Fibroblast of gingiva (primary cell): Measurements from ENCODE around the gene OPN4.
"Not testable (repeated sequence)": the region's sequence is repeated elsewhere in the genome, so short reads cannot be mapped to it uniquely, and the experiment has no call there.

Source experiments
- DNase-seq: peaks from one replicate; pipeline ENCODE4 v3.0.0-alpha.2; 2011; ENCODE audit warnings: low read depth

OPN4 gene

DNA sequence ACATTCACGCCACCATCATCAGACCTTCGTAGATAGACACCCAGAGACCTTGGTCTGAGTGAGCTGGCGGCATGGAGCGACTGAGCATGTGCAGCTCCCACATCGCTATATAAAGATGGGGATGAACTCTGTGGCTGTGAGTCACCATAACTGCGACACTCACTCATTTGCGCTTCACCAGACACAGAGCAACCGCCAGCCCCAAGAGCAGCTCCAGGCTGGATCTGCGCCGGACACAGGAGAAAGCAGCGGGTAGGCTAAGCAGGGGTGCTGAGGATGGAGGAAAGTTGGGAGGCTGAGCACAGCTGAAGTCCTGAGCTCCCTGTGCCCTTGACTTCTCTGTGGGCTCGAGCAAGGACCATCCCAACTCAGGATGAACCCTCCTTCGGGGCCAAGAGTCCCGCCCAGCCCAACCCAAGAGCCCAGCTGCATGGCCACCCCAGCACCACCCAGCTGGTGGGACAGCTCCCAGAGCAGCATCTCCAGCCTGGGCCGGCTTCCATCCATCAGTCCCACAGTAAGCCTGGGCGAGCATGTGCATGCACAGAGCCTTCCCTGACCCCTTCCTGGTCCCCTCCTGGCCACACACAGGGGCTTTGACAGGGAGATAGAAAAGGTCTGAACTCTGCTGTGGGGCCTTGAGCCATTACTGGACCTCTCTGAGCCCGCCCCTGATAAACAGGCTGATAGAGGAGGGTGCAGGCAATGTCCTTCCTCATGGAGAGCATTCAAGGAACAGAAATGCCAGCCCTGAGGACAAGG lies at the start of gene OPN4:
TSS of gene OPN4 (plus strand) at position 137 of the 762 bp plus-strand sequence. CDS start at position 374, 237 bp downstream.
- no peak for DNase-seq

GRCh38 chr10:86607674-86608073 lies 46.7 kb upstream of the OPN4 start:
- DNase-seq = no peak

- no peak for DNase-seq
These were observed 44.4 kb upstream of the OPN4 start for GRCh38 chr10:86609920-86610319.

DNA sequence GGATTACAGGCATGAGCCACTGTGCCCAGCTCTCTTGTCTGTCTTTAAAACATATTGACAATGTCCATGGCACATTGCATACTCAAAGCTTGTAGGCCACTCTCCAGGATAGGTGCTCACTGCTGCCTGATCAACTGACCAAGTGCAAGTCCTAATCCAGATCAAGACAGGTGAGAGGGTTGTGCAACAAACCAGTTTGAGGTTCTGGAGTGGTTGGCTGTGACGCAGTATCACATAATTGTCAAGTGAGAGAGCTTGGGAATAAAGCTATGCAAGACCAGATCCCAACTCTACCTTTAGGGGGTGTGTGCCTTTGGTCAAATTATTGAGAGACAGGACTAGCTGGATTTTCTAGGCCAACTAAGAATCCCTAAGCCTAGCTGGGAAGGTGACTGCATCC lies 43.0 kb upstream of the OPN4 start:
- no peak for DNase-seq

DNA sequence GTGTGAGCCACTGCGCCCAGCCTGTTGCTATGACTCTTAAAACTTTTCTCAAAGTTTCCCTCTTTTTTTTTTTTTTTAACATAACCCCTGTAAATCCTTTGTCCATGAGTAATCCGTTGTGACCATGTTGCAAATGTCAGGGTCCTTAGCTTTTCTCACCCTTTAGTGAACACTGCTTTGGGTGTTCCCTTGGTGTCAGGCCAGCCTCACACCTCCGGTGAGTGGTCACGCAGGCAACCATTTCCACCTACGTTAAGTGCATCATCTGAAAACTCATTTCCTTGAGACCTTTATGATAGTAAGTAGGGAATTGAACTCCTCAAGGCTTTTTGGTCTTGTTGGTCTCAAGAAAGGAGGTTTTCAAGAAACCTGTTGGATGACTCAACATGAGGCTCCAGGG lies 41.3 kb upstream of the OPN4 start:
- no peak for DNase-seq

DNA sequence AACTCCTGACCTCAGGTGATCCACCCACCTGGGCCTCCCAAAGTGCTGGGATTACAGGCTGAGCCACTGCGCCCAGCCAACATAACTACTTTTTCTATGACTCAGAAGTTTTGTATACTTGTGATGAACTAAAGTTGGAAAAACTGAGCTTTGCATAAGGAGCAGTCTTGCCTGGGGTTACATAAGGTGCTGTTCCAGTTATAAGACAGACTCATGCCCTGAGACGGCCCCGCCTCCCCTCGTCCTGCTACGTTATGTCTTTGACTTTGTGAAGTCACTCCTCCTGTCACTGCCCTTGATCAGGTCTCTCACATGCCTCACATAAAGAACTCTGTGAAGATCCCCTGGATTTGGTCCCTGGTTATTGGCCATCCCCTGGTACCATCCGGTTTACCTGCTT lies 40.4 kb upstream of the OPN4 start:
- no peak for DNase-seq

GRCh38 chr10:86614853-86615252 lies 39.5 kb upstream of the OPN4 start:
- DNase-seq = no peak

DNA sequence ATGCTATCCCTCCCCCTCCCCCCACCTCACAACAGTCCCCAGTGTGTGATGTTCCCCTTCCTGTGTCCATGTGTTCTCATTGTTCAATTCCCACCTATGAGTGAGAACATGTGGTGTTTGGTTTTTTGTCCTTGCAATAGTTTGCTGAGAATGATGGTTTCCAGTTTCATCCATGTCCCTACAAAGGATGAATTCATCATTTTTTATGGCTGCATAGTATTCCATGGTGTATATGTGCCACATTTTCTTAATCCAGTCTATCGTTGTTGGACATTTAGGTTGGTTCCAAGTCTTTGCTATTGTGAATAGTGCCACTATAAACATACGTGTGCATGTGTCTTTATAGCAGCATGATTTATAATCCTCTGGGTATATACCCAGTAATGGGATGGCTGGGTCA lies 37.1 kb upstream of the OPN4 start:
- DNase-seq = not testable (repeated sequence)

DNA sequence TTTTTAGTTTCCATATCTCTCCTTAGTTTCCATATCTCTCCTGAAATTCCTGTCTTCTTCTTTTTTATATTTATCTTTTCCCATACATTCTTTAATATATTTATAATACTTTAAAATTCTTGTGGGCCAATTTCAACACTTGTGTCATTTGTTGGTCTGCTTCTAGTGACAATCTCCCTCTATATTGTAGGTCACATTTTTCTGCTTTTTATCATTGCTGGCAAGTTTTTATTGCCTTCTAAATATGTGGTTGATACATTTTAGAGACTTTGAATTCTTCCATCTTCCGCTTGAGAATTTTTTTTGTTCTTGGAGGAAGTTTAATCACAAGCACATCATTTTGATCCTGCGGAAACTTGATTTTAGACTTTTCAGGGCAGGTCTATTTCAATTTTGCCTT lies 26.0 kb upstream of the OPN4 start:
- DNase-seq = no peak

- no peak for DNase-seq
These were observed 24.3 kb upstream of the OPN4 start for GRCh38 chr10:86630079-86630478.

GRCh38 chr10:86632009-86632800 lies 22.1 kb upstream of the OPN4 start:
- no peak for DNase-seq

DNA sequence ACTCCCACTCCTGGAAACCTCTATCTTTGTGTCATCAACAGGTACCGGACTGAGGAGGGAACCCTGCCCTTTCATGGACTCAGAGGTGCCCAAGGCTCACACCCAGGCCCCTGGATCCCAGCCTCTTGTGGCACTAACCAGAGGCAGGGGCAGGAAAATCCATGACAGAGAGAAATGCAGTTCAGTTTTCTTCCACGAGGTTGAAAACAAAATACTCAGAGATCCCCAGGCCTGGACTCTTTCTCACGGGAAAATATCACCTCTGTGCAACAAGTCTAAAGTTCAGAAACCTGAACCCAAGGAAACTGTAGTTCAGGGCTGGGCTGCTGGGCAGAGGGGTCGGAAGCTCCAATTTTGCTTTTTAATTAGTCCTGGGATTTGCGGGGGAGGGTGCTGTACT lies 21.4 kb upstream of the OPN4 start:
- DNase-seq = no peak

GRCh38 chr10:86635402-86635801 lies 18.9 kb upstream of the OPN4 start:
- peak; percentile 35 for DNase-seq

DNA sequence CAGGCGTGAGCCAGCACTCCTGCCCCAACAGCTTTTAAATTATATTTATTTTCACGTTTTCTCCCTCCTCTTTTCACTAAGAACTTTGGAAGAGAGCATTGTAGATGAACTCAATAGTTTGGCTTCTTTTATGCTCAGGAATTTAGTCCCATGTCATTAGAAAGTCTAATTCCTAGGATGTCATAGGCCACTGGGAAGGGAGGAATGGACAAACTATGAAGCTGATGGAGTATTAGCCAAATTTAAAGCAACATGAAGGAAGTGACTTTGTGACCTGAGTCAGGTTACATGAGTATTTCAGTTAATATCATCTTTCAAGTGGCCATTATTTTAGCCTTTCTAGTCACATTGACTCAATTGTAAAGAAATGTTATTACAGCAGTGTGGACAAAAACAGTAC lies 18.0 kb upstream of the OPN4 start:
- no peak for DNase-seq

- DNase-seq = no peak
These were observed 12.3 kb upstream of the OPN4 start for GRCh38 chr10:86642021-86642420.

DNA sequence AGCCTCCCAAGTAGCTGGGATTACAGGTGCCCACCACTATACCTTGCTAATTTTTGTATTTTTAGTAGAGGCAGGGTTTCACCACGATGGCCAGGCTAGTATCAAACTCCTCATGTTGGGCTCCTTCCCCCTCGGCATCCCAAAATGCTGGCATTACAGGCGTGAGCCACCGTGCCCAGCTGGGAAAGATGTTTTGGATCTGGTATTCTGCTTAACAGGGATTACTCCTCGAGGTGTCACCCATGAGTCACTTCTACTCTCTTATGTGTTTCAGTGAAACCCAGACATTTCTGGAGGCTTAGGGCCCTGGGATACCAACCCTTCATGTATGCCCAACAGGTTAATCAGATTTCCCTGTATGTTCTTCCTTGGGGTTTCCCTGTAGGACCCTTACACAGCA lies 11.8 kb upstream of the OPN4 start:
- DNase-seq = no peak

GRCh38 chr10:86644152-86644793 lies 10.1 kb upstream of the OPN4 start:
- no peak for DNase-seq

- DNase-seq = no peak
These were observed 9.4 kb upstream of the OPN4 start for GRCh38 chr10:86644794-86645445.

GRCh38 chr10:86645621-86646165 lies 8.7 kb upstream of the OPN4 start:
- DNase-seq = not testable (repeated sequence)

GRCh38 chr10:86646532-86646931 lies 7.8 kb upstream of the OPN4 start:
- DNase-seq = no peak

DNA sequence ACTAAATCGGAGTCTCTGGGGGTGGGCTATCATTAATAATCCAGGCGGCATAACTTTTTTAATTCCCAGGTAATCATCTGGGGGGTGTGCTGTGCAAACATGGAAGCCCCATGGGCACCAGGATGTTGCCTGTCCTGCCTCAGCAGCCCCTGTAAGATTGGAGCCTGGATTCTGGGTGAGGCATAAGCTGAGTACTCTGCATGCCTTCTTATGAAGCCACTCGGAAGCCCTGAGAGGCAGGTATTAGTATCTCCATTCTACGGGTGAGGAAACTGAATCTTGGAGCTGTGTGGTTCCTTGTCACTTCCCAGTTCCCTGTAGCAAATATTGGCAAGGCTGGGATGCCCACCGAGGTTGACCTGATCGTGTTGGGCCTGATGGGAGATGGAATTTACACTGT lies 7.4 kb upstream of the OPN4 start:
- no peak for DNase-seq
